ENCODE data around the gene NTF3.

DNA sequence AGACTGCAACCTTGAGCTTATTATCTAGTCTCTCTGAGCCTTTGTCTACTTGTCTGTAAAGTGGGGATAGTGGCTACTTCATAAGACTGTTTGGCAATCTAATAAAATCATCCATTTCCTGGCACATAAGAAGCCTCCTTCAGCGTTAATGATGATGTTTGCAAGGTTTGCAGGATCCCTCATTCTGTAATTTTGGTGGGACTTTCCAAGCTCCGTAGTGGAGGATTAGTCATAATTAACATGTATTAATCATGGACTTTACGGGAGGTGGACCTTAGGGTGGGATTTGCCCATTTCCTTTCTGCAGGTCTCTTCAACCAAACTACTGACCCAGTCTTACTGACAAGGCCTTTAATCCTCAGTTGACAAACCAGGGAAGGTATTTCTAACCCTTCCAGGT is 66.2 kb downstream of the NTF3 start:
- no peak for TF ChIP-seq POLR2A (IDR thresholded peaks at IDR 0.05)
- TF ChIP-seq, protein P1, sequence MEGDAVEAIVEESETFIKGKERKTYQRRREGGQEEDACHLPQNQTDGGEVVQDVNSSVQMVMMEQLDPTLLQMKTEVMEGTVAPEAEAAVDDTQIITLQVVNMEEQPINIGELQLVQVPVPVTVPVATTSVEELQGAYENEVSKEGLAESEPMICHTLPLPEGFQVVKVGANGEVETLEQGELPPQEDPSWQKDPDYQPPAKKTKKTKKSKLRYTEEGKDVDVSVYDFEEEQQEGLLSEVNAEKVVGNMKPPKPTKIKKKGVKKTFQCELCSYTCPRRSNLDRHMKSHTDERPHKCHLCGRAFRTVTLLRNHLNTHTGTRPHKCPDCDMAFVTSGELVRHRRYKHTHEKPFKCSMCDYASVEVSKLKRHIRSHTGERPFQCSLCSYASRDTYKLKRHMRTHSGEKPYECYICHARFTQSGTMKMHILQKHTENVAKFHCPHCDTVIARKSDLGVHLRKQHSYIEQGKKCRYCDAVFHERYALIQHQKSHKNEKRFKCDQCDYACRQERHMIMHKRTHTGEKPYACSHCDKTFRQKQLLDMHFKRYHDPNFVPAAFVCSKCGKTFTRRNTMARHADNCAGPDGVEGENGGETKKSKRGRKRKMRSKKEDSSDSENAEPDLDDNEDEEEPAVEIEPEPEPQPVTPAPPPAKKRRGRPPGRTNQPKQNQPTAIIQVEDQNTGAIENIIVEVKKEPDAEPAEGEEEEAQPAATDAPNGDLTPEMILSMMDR (IDR thresholded peaks at IDR 0.05 in 8 of 11, conservative IDR thresholded peaks at IDR 0.05 in 3 of 11): no peak

All from spleen (tissue), 7 donors.